ENCODE results near the gene SLC39A11.

- TF ChIP-seq REST (IDR thresholded peaks at IDR 0.05; ENCODE audit: low read depth) (no peak), TCF12 (IDR thresholded peaks at IDR 0.05; ENCODE audit: low read depth) (no peak), EP300 (IDR thresholded peaks at IDR 0.05; ENCODE audit: borderline replicate concordance) (no peak), FOXM1 (IDR thresholded peaks at IDR 0.05; ENCODE audit: borderline replicate concordance, low read depth) (no peak), NFIC (IDR thresholded peaks at IDR 0.05) (no peak), RAD21 (IDR thresholded peaks at IDR 0.05; ENCODE audit: low read depth) (no peak), YY1 (IDR thresholded peaks at IDR 0.05; ENCODE audit: low read depth) (no peak), TAF1 (IDR thresholded peaks at IDR 0.05; ENCODE audit: low read depth) (no peak), CREB1 (IDR thresholded peaks at IDR 0.05; ENCODE audit: low read depth) (no peak)
- TF ChIP-seq, protein P1, sequence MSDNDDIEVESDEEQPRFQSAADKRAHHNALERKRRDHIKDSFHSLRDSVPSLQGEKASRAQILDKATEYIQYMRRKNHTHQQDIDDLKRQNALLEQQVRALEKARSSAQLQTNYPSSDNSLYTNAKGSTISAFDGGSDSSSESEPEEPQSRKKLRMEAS (IDR thresholded peaks at IDR 0.05): no peak
These were observed 248.9 kb downstream of the SLC39A11 start for GRCh38 chr17:72843591-72843990.
